Activated CD4-positive, alpha-beta T cell treated with anti-CD3 and anti-CD28 coated beads, Interleukin-10, Interleukin-2, amounts not matched to agents 100 ng/mL and 50 ng/mL, durations not matched to agents 16 hours and 8 hours (primary cell): ENCODE results near the gene LONP1.
A peak's percentile ranks its signal among the peaks of the same experiment; 100 is the strongest.
"Not testable (repeated sequence)": the region's sequence is repeated elsewhere in the genome, so short reads cannot be mapped to it uniquely, and the experiment has no call there.

ENCODE experiments used
- DNase-seq: peaks from one replicate; pipeline ENCODE4 v3.0.0-alpha.2; 2020

Gene LONP1, protein sequence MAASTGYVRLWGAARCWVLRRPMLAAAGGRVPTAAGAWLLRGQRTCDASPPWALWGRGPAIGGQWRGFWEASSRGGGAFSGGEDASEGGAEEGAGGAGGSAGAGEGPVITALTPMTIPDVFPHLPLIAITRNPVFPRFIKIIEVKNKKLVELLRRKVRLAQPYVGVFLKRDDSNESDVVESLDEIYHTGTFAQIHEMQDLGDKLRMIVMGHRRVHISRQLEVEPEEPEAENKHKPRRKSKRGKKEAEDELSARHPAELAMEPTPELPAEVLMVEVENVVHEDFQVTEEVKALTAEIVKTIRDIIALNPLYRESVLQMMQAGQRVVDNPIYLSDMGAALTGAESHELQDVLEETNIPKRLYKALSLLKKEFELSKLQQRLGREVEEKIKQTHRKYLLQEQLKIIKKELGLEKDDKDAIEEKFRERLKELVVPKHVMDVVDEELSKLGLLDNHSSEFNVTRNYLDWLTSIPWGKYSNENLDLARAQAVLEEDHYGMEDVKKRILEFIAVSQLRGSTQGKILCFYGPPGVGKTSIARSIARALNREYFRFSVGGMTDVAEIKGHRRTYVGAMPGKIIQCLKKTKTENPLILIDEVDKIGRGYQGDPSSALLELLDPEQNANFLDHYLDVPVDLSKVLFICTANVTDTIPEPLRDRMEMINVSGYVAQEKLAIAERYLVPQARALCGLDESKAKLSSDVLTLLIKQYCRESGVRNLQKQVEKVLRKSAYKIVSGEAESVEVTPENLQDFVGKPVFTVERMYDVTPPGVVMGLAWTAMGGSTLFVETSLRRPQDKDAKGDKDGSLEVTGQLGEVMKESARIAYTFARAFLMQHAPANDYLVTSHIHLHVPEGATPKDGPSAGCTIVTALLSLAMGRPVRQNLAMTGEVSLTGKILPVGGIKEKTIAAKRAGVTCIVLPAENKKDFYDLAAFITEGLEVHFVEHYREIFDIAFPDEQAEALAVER

DNA sequence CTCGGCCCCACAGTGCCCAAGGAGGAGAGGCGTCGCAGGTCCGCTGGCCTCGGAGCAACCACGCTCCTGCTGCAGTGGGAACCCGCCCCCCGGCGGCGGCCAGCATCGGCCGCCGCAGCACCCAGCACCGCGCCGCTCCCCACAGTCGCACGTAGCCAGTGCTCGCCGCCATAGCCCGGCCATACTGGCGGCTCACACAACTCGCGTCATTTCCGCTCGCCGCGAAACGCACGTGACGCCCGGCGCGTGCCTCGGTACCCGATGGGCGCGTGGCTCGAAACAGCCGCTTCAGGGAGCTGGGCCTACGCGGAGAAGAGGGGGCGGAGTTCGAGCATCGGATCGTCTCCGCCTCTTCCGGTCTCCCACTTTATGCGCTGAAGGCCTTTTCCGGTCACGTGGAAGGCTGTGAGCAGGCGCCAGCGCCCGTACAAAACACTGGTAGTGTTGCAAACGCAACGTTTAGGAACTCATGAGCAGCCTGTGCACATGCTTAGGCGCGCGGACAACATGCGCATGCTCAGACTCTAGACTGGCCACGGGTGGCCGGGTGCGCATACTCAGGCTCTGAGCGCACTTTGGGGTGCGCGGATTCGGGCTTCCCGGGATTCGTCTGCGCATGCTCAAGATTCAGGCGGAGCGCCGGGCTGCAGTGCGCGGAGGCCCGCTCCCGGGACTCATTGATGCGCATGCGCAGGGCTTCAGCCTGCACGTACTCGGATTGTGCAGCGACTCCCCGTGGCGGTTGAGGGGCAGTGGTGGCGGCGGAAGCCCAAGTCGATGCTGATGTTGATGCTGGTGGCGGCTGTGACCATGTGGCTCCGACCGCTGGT lies at the start of gene LONP1, which contains the start of gene CATSPERD:
TSS of gene LONP1 (minus strand) at position 186 of the 830 bp plus-strand sequence. CDS start at position 172, 14 bp downstream.
TSS of gene CATSPERD (plus strand) at position 677 of the 830 bp plus-strand sequence. CDS start at position 778, 101 bp downstream.
- peak; percentile 99 for DNase-seq

DNA sequence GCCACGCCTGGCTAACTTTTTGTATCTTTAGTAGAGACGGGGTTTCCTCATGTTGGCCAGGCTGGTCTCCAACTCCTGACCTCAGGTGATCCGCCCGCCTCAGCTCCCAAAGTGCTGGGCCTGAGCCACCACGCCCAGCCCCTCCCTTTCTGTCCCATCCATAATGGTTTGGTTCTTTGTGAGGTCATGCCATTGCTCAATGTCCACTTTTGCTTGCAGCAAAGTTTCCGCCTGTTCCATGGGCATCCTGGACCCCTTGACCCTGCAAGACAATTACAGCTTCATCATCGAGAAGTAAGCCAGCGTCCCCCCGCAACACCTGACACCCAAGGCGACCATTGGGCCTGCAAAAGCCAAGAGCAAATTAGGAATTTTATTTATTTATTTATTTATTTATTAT lies 48.0 kb upstream of the LONP1 start:
- DNase-seq: no peak

DNA sequence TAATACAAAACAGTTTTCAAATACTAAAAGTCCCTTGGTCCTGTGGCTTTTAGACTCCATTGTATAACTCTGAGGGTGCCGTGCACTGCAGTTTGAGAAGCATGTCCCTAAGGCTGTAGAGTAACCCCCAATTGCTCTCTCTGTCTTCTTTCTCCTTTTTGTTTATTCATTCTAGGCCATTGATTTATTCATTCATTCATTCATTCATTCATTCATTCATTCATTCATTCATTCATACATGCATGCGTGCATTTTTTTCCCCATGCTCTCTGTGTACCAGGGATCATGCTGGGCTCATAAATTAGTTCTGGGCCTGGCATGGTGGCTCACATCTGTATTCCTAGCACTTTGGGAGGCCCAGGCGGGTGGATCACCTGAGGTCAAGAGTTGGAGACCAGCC lies 45.3 kb upstream of the LONP1 start:
- no peak for DNase-seq

DNA sequence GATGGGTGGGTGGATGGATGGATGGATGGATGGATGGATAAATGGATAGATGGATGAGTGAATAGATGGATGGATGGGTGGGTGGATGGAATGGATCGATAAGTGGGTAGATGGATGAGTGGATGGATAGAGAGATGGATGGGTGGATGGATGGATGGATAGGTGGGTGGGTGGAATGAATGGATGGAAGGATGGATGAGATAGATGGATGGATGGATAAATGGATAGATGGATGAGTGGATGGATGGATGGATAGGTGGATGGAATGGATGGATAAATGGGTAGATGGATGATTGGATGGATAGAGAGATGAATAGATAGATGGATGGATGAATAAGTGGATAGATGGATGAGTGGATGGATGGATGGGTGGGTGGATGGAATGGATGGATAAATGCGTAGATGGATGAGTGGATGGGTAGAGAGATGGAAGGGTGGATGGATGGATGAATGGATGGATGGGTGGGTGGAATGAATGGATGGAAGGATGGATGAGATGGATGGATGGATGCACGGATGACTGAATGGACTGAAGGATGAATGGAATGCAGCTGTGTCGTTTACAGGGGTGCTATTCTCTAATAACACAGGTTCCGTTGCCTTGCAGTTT lies 42.8 kb upstream of the LONP1 start:
- no peak for DNase-seq

DNA sequence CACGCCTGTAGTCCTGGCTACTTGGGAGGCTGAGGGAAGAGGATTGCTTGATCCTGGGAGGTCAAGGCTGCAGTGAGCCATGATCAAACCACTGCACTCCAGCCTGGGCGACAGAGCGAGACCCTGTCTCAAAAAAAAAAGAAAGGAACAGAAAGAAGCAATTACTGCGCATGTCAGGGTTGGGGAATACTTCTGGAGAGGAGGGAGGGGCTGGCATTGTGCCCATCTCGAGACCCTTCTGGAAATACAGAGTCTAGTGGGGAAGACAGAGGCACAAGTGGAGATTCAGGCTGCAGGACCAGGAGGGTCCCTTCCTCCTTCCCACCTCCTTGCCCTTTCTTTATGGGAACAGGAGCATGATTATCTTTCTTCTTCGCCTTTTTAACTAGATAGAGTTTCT lies 33.8 kb upstream of the LONP1 start:
- no peak for DNase-seq

DNA sequence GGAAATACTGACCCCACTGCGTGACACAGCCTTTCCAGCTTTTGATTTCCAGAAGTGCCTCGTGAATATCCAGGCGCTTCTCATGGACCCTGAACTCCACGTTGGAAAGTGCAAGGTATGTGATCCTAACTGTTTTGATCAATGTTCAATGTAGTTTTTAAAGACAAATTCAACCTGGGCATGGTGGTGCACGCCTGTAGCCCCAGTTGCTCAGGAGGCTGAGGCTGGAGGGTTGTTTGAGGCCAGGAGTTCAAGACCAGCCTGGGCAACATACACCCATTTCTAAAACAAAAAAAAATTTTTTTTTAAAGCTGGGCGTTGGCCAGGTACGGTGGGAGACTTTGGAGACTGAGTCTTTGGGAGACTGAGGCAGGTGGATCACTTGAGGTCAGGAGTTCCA lies 31.8 kb upstream of the LONP1 start:
- no peak for DNase-seq

DNA sequence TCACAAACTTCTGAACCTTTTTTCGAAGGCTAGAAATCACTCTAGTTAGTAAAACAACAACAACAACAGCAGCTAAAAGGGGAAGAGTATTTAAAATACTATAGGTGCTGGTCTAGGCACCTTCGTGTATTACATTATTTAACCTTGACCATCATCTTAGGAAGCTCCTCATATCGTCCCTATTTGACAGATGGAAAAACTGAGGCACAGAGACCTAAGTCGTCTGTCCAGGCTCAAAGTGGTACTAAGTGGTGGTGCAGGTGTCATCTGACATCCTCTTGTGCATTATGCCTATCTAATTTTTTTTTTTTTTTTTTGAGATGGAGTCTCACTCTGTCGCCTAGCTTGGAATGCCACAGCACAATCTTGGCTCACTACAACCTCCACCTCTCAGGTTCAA lies 29.6 kb upstream of the LONP1 start:
- no peak for DNase-seq

DNA sequence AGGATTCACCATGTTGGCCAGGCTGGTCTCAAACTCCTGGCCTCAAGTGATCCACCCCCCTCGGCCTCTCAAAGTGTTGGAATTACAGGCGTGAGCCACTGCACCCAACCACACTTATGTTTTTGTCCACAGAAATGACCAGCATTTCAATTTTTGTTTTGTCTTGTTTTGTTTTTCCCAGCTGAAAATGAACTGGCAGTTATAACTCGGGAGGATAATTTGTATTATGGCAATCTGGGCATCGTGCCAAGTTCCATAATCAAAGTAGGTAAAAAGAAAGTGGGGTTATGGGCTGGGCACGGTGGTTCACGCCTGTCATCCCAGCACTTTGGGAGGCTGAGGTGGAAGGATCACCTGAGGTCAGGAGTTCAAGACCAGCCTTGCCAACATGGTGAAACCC lies 29.0 kb upstream of the LONP1 start:
- not testable (repeated sequence) for DNase-seq

DNA sequence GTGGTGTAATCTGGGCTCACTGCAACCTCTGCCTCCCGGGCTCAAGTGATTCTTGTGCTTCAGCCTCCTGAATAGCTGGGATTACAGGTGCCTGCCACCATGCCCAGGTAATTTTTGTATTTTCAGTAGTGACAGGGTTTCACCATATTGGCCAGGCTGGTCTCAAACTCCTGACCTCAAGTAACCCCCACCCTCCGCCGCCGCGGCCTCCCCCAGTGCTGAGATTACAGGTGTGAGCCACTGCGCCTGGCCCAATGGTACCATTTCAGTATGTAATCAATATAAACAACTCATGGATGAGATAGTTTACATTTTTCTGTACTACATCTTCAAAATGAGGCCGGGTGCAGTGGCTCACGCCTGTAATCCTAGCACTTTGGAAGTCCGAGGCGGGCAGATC lies 25.1 kb upstream of the LONP1 start:
- DNase-seq: not testable (repeated sequence)

DNA sequence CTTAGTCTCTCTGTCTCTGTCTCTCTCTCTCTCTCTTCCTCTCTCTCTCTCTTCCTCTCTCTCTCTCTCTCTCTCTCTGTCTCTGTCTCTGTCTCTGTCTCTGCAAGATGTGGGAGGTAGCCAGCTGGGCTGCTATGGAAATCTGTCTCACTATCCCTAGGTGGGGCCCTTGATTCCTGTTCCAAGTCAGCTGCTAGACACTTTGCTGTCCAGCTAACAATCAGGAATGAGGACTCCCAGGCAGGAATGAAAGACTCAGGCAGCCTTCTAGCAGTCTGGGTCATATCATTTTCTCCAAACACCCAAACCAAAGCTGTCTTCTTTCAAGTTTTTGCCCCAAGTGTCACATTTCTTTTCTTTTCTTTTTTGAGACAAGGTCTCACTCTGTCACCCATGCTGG lies 23.7 kb upstream of the LONP1 start:
- DNase-seq: no peak

DNA sequence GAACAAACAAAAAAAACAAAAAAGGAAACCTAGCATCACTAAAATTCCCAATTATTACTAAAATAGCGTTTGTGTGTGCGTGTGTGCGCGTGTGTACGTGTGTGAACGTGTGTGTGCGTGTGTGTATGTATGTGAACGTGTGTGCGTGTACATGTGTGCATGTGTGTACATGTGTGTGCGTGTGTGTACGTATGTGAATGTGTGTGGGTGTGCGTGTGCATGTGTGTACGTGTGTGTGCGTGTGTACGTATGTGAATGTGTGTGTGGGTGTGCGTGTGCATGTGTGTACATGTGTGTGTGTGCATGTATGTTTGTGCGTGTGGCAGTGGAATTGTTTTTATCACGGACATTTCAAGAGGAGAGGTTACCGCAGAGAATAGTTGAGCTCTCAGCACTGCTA lies 22.1 kb upstream of the LONP1 start:
- no peak for DNase-seq

DNA sequence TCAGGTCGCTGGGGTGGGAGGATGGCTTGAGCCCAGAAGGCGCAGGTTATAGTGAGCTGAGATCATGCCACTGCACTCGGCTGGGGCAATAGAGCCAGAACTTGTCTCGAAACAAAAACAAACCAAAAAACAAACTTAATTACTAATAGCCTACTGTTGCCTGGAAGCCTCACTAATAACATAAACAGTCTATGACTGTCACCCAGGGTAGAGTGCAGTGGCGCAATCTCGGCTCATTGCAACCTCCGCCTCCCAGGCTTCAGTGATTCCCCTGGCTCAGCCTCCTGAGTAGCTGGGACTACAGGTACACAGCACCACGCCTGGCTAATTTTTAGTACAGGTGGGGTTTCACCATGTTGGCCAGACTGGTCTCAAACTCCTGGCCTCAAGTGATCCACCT lies 18.5 kb upstream of the LONP1 start:
- DNase-seq: no peak

DNA sequence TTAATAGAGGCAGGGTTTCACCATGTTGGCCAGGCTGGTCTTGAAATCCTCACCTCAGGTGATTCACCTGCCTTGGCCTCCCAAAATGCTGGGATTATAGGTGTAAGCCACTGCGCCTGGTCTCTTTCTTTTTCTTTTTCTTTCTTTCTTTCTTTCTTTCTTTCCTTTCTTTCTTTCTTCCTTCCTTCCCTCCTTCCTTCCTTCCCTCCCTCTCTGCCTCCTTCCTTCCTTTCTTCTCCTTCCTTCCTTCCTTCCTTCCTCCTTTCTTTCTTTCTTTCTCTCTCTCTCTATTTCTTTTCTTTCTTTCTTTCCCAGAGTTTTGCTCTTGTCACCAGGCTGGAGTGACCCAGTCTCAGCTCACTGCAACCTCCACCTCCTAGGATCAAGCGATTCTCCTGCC lies 13.2 kb upstream of the LONP1 start:
- DNase-seq: not testable (repeated sequence)

DNA sequence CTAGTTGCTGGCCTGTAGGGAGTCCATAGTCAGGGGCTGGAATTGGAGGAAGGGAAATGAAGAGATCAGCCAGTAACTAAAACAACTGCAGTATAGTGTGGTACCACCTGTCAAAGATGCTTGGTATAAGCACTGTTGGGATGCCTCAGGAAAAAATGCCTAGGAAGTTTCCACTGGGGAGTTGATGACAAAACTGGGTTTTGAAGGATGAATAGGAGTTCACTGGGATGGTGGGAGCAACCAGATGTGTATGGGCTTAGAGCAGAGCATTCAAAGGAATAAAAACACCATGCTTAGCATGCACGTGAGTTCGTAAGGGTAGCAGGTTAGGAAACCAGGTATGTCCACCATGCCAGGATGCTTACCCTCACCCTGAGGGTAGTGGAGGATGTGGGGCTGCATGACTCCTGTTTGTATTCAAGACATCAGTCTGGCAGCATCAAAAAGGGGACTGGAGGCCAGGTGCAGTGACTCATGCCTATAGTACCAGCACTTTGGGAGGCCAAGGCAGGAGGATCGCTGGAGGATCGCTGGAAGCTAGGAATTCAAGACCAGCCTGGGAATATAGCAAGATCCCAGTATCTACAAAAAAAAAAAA lies 7.6 kb upstream of the LONP1 start:
- DNase-seq: no peak

DNA sequence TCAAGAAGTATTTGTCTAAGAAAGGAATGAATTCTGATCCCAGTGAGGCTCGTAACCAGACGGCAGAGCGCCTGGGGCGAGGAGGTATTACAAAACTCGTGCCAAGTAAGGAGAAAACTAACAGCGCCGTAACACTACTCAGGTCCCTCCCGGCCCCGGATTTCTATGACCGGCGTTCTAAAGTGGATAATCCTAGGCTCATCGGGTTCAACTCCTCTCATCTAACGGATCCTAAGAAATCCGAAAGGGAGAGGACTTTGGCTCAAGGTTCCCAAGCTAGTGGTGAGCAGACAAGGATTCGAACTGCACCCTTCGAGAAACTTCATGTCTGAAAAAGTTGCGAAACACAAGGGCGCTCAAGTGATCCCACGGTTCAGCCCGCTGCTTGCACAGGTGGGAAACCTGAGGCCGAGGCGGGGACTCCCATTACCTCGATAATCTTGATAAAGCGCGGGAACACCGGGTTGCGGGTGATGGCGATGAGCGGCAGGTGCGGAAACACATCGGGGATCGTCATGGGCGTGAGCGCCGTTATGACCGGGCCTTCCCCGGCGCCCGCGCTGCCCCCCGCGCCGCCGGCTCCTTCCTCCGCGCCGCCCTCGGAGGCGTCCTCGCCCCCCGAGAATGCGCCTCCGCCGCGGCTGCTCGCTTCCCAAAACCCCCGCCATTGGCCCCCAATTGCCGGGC lies 529 bp downstream of the LONP1 start:
- DNase-seq: no peak

DNA sequence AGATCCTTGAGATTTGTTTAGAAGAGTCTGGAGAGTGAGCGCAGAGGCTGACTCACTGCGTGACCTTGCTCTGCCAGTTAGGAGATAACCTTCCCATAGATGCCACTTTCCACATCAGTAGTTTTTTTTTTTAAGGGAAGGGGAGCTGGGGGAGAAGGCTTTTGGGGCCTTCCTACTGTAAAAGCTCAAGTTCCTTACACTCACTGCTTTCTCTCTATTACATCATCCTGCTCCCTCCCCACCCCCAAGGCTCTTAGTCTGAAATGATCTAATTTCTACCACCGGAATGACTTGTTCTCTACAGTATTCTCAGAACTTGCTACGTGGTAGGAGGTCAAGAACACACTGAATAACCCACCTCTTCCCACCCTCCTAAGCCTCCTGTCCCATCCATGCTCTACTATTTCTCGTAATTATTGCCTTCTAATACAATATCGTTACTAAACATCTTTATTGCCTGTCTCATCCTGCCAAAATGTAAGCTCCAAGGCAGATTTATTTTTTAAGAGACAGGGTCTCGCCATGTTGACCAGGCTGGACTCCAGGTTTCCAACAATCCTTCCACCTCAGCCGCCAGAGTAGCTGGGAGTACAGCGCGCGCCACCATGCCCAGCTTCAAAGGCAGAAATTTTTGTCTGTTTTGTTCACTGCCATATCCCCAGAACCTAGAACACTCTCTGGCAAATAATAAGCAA lies 1.2 kb downstream of the LONP1 start:
- DNase-seq: peak; percentile 90

DNA sequence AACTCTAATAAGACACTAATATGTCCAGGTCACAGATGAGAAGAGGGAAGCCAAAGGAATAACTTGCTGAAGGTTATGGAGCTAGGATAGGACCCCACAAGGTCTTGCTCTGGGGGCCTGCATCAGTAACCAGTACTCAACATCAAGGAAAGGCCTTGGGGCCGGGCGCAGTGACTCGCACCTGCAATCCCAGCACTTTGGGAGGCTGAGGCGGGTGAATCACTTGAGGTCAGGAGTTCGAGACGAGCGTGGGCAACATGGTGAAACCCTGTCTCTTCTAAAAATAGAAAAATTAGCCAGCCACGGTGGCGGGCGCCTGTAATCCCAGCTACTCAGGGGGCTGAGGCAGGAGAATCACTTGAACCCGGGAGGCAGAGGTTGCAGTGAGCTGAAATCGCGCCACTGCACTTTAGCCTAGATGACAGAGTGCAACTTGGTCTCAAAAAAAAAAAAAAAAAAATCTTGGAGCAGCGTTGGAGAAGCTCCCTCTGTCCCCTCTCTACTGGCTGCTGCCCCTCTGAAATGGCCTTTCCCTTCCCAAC lies 1.8 kb downstream of the LONP1 start:
- no peak for DNase-seq

DNA sequence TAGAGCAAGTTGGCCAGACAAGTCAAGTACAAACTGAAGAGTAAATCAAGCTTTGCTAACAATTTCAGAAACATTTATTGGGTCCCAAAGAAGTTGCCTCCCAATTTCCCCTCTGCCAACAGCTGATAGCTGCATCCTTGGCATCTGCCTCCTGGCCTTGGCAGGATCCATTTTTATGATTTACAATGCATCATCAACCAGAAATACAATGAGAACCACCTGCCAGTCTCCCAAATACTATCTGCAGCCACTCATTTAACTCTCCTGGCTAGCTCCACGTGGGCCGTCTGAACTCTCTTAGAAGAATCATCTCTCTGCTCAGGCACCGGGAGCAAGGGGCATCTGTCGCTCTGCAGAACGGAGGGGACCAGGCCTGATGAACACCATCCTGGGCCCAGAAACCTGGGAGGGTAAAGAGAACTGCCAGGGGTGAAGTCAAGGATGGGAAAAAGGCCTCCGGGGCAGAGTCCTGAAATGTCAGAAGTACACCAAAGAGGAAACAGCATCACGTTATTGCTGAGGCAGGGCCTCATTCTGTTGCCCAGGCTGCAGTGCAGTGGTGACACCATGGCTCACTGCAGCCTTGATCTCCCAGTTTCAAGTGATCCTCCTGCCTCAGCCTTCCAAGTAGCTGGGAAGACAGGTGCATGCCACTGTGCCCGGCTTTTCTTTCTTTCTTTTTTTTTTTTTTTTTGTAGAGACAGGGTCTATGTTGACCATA lies 2.6 kb downstream of the LONP1 start:
- DNase-seq: no peak

DNA sequence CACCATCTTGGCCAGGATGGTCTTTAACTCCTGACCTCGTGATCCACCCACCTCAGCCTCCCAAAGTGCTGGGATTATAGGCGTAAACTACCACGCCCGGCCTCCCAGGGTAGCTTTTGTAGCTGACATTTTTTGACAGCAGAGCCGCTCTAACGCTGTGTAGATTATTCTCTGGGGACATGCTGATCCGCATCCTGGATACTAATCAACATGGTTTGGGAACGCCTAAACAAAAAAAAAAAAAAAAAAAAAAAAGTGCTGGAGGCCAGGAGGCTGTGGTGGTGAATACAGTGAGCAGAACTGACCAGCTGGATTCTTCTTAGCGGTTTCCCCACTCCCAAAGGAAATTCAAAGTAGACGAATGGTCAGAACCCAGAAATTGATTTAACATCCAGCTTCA lies 5.1 kb downstream of the LONP1 start:
- DNase-seq: no peak

DNA sequence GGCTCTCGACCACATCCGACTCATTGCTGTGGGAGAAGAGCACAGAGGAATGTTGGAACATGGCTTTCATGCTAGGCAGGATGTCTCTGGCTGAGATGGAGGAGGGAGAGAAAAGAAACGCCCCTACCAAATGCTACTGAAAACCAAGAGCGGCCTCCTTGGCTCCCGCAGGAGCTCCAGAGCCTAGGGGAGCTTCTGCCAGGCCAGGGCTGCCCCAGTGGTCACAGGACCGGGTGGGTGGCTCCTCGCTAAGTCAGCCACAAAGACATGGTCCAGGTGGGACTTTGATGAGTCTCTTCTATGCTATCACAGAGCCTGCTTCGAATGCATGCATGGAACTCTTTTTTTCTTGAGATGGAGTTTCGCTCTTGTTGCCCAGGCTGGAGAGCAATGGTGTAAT lies 6.7 kb downstream of the LONP1 start:
- DNase-seq: no peak
